Breast epithelium (tissue), 3 donors: ENCODE measurements around the gene ADGRV1.

Experiments used
- POLR2A ChIP-seq: fragments of 450-650 bp; IDR thresholded peaks from one replicate; pipeline ENCODE4 v1.6.1; 2016; ENCODE audit warnings: antibody characterized with exemption, mild to moderate bottlenecking, moderate library complexity
- TF ChIP-seq, protein P1 (sequence below), 3 donors: fragments of 450-650 bp; IDR thresholded peaks; one replicate each; pipeline ENCODE4 v1.5.1; 2016 to 2017; ENCODE audit warnings: antibody characterized with exemption in 3 of 3, mild to moderate bottlenecking in 3 of 3, moderate library complexity in 3 of 3

DNA sequence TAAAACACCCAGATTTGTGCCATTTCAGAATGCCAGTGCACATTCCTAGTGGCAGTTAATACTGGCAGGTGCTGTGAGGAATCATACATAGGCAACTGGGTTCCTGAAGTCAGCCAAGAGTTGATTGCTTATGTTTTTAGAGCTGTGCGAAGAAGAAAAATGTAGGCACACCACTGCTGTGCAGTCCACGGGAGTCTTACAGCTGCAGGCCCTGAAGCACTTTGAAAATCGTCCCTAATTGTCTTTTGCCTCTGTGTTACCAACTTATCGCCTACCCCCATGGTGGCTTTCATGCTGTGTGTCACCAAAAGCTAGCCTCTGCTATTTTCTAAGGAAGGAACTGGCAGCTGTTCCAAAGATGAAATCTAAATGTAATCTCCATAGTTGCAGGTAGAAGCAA is 560.6 kb downstream of the ADGRV1 start:
- no peak for TF ChIP-seq POLR2A
- TF ChIP-seq, protein P1, sequence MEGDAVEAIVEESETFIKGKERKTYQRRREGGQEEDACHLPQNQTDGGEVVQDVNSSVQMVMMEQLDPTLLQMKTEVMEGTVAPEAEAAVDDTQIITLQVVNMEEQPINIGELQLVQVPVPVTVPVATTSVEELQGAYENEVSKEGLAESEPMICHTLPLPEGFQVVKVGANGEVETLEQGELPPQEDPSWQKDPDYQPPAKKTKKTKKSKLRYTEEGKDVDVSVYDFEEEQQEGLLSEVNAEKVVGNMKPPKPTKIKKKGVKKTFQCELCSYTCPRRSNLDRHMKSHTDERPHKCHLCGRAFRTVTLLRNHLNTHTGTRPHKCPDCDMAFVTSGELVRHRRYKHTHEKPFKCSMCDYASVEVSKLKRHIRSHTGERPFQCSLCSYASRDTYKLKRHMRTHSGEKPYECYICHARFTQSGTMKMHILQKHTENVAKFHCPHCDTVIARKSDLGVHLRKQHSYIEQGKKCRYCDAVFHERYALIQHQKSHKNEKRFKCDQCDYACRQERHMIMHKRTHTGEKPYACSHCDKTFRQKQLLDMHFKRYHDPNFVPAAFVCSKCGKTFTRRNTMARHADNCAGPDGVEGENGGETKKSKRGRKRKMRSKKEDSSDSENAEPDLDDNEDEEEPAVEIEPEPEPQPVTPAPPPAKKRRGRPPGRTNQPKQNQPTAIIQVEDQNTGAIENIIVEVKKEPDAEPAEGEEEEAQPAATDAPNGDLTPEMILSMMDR (IDR thresholded peaks at IDR 0.05): no peak
